CD4-positive, alpha-beta T cell treated with Interleukin-2 at 100 ng/mL for 4 hours (primary cell): ENCODE results near the gene LRTM2.

Source experiments
- DNase-seq: peaks from one replicate; pipeline ENCODE4 v3.0.0-alpha.2; 2020; ENCODE audit warnings: low spot score

The LRTM2 gene

DNA sequence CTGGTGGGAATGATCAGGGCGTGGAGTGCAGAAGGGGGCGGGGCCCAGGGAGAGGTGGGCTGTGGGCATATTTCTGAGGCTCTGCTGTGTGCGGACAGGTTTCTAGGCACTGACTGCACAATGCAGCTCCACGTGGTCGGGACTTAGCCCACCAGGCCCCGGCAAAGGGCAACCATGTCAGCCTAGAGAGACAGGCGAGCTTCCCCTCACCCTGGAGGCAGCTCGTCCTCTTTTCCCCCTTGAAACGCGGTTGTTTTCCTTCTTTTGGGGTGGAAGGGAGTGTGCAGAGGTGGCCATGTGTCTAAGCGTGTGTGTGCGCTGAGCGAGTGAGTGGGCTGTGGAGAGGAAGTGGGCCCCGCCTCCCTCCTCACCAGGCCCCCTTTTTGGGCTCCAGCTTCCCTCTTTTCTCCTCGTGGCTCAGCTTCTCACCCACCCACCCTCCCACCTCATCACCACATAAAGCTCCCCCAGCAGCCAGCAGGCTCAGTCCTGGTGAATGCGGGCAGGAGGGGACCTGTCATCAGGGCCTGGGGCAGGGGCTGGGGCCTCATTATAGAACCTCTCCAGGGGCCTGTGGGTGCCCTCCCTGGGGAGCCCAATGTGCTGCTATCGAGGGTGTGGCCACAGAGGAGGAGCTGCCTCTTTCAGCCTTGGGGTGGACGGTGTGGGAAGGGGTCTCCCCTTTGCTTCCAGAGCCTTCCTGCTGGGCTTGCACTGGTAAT is 22.0 kb downstream of the LRTM2 start:
- no peak for DNase-seq

- DNase-seq: no peak
These were observed 22.7 kb downstream of the LRTM2 start for GRCh38 chr12:1842905-1843640.

DNA sequence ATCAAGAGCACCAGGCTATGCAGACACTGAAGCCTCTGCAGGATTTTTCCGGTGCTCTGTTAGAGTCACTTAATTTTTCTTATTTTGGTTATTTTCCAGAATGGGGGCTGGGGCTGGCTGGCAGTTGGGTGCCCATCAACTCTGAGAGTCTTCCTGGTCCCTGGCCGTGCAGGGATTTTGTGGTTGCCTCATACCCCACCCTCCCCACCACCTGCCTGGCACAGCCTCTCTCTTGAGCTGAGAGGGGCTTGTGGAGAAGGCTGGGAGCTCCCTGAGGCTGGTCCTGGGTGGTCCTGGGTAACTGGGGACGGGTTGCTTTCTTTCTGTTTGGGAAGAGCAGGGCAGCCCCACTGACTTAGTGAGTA is 23.3 kb downstream of the LRTM2 start:
- DNase-seq: no peak

GRCh38 chr12:1844223-1844622 is 23.9 kb downstream of the LRTM2 start:
- no peak for DNase-seq

DNA sequence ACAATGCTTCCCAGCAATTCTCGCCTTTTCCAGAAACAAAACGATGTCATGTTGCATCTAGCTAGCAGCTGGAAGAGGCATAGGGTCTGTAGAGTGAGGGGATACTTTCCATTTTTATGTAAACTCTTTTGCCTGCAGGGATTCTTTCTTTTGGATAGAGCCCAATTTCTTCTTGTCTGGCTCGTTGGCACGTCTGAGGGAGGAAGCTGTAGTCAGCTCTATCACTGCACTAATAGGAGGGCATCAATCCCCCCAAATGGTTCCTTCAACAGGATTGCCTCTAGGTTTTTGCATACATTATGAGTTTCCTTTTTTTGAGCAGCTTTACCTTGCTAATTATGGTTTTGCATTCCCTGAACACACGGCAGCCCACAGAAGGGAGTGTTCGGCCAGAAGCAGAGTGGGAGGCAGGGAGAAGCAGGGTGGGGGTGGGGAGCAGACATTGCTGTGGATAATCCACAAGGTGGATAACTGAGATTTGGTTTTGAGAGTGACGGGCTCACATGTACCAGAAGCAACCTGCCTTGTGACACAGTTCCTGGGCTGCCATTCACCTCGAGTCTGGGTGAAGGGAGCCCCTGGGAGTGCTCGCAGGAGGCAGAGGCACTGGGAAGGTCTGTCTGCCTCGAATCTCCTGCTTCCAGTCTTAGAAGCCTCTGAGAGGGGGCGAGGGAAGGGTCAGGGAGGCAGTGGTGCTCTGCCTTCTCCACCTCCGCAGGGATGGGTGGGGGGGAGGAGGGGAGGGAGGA is 24.5 kb downstream of the LRTM2 start:
- no peak for DNase-seq

DNA sequence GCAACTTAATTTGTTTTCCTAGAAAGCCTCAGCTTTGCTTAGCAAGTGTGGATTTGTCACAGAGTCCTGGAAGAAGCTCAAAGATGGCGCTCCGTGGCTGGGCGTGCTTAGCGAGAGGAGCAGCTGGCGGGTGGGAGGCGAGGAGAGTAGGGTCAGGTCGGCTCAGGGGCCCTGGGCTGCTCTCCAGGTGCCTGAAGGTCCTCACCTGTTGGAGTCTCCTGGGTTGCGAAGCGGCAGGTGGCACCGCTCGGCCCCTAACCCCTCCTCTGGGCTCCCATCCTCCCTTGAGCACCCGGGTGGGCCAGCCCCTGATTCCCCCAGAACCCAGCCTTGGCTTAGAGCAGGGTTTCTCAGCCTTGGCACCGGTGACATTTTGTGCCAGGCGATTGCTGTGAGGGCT is 25.1 kb downstream of the LRTM2 start:
- DNase-seq: no peak

GRCh38 chr12:1845886-1846285 is 25.5 kb downstream of the LRTM2 start:
- no peak for DNase-seq

- DNase-seq: no peak
These were observed 26.3 kb downstream of the LRTM2 start for GRCh38 chr12:1846421-1847405.

DNA sequence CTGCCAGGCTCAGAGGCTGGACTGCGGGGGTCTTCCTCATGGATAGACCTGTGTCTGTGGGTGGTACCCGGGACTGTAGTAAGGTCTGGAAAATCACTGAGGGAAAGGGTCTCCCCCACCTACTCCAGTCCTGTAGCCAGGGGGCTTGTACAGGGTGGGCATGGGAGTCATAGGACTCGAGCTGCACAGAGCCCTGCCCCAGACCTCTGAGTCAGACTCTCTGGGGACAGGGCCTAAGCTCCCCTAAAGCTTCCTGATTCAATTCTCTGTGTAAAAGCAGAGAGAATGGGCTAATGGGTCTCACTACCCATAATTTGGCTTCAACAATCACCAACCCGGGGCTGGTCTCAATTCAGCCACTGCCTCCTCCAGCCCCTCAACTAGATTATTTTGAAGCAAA is 27.0 kb downstream of the LRTM2 start:
- DNase-seq: no peak

- DNase-seq: no peak
These were observed 27.8 kb downstream of the LRTM2 start for GRCh38 chr12:1848146-1848545.

GRCh38 chr12:1848745-1849144 is 28.4 kb downstream of the LRTM2 start:
- no peak for DNase-seq

GRCh38 chr12:1851151-1851701 is 30.9 kb downstream of the LRTM2 start:
- DNase-seq: no peak

GRCh38 chr12:1852076-1852475 is 31.7 kb downstream of the LRTM2 start:
- DNase-seq: no peak

DNA sequence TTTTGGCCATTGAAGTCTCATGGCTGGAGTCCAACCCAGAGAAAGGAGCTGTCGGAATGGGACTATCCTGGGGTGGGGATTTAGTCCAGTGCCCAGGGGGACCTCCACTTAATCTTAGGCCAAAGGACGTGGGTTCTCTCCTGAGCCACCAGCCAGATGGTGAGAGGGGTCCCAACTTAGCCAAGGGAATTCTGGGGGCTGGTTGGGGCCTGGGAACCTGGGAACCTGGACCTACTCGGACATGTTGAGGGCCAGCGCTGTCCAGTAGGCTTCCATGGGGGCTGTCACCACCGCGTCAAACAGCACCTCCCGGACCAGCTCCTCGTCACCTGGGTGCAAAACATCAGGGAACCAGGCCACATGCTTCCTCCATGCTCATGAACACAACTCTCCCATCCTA is 33.4 kb downstream of the LRTM2 start:
- no peak for DNase-seq

DNA sequence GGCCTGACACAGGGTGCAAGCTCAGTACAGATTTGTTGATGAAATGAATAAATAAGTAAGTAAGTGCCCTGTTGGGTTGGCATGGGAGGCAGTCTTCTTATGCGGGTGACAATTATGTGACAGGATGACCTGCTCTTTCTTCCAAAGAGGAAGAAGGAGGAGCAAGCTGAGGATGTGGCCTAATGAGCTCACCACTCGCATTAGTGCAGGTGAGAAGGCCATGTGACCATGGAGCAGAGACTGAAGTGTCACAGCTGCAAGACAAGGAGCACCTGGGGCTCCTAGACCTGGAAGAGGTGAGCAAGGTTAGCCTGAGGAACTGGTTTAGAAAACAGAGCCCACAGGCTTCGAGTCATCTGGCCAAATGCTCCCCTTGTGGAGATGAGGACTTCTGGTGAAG is 34.9 kb downstream of the LRTM2 start:
- no peak for DNase-seq

DNA sequence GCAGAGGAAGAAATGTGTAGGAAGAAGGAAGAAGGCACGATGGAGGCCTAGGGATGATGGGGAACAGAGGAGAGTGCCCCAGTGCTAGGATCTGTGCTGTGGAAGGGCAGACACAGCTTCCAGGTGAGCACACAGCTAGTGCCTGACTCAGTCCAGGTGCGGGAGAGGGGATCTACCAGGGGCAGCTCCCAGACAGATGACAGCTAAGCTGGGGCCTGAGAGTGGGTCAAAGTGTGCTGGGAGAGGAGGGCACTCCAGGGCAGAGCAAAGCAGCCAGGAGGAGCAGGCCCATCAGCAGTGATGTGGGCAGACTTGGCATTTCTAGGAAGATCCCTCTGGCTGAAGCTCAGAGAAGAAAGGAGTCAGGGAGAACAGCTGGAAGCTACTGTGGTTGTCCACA is 36.7 kb downstream of the LRTM2 start:
- DNase-seq: no peak

DNA sequence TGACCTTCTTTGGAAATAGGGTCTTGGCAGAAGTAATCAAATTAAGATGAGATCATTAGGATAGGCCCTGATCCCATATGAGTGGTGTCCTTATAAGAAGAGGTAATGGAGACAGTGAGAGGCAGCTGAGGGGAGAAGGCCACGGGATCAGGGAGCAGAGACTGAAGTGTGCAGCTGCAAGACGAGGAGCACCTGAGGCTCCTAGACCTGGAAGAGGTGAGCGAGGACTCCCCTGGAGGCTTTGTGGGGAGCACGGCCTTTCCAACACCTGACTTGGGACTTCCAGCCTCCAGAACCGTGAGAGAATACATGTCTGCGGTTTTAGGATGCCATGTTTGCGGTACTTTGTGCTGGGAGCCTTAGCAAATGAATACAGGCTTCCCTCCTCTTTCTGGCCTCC is 37.5 kb downstream of the LRTM2 start:
- DNase-seq: no peak

- no peak for DNase-seq
These were observed 38.1 kb downstream of the LRTM2 start for GRCh38 chr12:1858456-1858855.

DNA sequence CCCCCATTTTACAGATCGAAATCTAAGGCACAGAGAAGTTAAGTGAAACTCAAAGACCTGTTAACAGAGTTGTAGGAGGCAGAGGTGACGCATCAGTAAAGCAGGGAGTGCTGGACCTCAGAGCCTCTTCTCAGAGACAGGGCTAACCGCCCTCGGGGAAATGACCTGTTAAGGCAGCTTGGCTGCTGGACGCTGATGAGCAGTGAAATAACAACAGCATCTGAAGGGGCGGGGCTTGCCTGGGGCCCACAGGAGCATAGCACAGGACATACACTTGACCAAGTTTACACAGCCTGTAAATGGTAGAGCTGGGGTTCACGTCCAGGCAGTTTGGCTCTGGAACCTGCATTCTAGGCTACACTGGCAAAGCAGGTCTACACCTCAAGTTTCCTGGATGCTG is 39.3 kb downstream of the LRTM2 start:
- no peak for DNase-seq

- no peak for DNase-seq
These were observed 42.6 kb downstream of the LRTM2 start for GRCh38 chr12:1862973-1863372.

GRCh38 chr12:1863823-1864222 is 43.5 kb downstream of the LRTM2 start:
- no peak for DNase-seq

- no peak for DNase-seq
These were observed 44.1 kb downstream of the LRTM2 start for GRCh38 chr12:1864456-1864855.
